ENCODE measurements around the gene NFATC3.

- TF ChIP-seq CTCF (IDR thresholded peaks at IDR 0.05; ENCODE audit: low read length) (no peak), EZH2 (IDR thresholded peaks at IDR 0.05; ENCODE audit: borderline replicate concordance, low read length) (no peak)
Observed at GRCh38 chr16:68126395-68126794, 41.2 kb downstream of the NFATC3 start.
